Adrenal gland (tissue), 12 donors: ENCODE results near the gene GNB1L. TPM values are rescaled to one million over a fixed set of nuclear protein-coding genes. Genes with fewer than 3 reads are reported as not detected.

Experiments used
- DNase-seq, 7 donors: peaks; one replicate each; pipeline ENCODE4 v3.0.0-alpha.2; 2019 to 2020
- H3K27ac ChIP-seq, 5 donors: fragments of 200-600 bp; sonication (generic) in 4 of 5; 1 replicate in 3 of 5; 2 replicates in 2 of 5; pipeline versions ENCODE4 v1.5.1 to v1.8.0; 2016 to 2020; ENCODE audit warnings: mild to moderate bottlenecking in 1 of 5
- H3K27me3 ChIP-seq: fragments of 200-600 bp; 2 replicates; pipeline ENCODE4 v1.8.0; 2021
- H3K36me3 ChIP-seq, 2 donors: fragments of 200-600 bp; replicated peaks in 1 of 2; 1 replicate in 1 of 2; 2 replicates in 1 of 2; pipeline versions ENCODE4 v1.5.1 to v1.8.0; 2018 to 2022
- H3K4me1 ChIP-seq, 2 donors: fragments of 200-600 bp; replicated peaks in 1 of 2; 1 replicate in 1 of 2; 2 replicates in 1 of 2; pipeline versions ENCODE4 v1.5.1 to v1.8.0; 2018 to 2021
- H3K4me3 ChIP-seq, 4 donors: fragments of 200-600 bp; sonication (generic) in 3 of 4; one replicate each; pipeline ENCODE4 v1.5.1; 2016 to 2018
- H3K9me3 ChIP-seq, 3 donors: fragments of 200-600 bp; sonication (generic) in 1 of 3; replicated peaks in 1 of 3; 1 replicate in 2 of 3; 2 replicates in 1 of 3; pipeline versions ENCODE4 v1.5.1 to v1.8.0; 2016 to 2021
- CTCF ChIP-seq, 6 experiments: fragments of 450-650 bp in 4 of 6; fragments of 200-600 bp in 2 of 6; sonication (generic) in 1 of 6; IDR thresholded peaks; 1 replicate in 5 of 6; 2 replicates in 1 of 6; pipeline versions ENCODE4 v1.5.1 to v1.8.0; 2016 to 2021; ENCODE audit warnings: antibody characterized with exemption in 6 of 6, mild to moderate bottlenecking in 2 of 6, moderate library complexity in 1 of 6
- POLR2A ChIP-seq, 2 donors: fragments of 450-650 bp; IDR thresholded peaks; one replicate each; pipeline ENCODE4 v1.6.1; 2017; ENCODE audit warnings: antibody characterized with exemption in 2 of 2, mild to moderate bottlenecking in 2 of 2, moderate library complexity in 1 of 2
- WGBS, 4 donors: extraction: QIAGEN DNeasy Blood & Tissue Kit in 2 of 4; methylation state at CpG; one replicate each; pipeline versions ENCODE4 v1.1.5 to v1.1.7; 2013 to 2017; 5-methylcytosine and 5-hydroxymethylcytosine counted together
- intact Hi-C, 2 donors: fragments of 100-400 bp; cut with DNase I; formaldehyde crosslinking; loops; one replicate each; pipeline versions ENCODE4 v1.14.1 to v1.15.0; 2022 to 2023
- polyA plus RNA-seq, 3 donors: library from polyadenylated mRNA; stranded (reverse); fragments of 200-250 nt in 2 of 3; fragments of 350-450 nt in 1 of 3; fragmentation: Illumina TruSeq in 1 of 3; extraction: RNeasy Lipid Tissue Mini Kit (QIAGEN cat#74804) in 1 of 3; gene quantifications; one replicate each; pipeline ENCODE4 v1.2.3, GENCODE V29; 2013 to 2014
- total RNA-seq, 9 donors: library from RNA; depleted of rRNA in 4 of 9; stranded (reverse); fragments of >200 nt in 4 of 9; fragments of 120-200 nt in 1 of 9; fragmentation: NEBNext Ultra II Directional in 1 of 9; extraction: Animal tissue kit (Norgen Biotek cat#: 25700) in 1 of 9; gene quantifications; one replicate each; pipeline versions ENCODE4 v1.1.0 to v1.2.4, GENCODE V29; 2013 to 2023
- donor health status: healthy with polysubstance abuse.
- donor health status: Bipolar disorder and iron deficiency.
- donor health status: DM: yes; HTN: yes; CAD: no.
- donor health status: DM: no; HTN: no; CAD: no.
- donor health status: DM: no; HTN: no; CAD: no.
- donor health status: DM: yes; HTN: yes; CAD: no.

The GNB1L gene
- total and polyA plus RNA-seq, 12 donors, result 0.26 to 6.6 (median 4.2) TPM; not detected in 1

DNA sequence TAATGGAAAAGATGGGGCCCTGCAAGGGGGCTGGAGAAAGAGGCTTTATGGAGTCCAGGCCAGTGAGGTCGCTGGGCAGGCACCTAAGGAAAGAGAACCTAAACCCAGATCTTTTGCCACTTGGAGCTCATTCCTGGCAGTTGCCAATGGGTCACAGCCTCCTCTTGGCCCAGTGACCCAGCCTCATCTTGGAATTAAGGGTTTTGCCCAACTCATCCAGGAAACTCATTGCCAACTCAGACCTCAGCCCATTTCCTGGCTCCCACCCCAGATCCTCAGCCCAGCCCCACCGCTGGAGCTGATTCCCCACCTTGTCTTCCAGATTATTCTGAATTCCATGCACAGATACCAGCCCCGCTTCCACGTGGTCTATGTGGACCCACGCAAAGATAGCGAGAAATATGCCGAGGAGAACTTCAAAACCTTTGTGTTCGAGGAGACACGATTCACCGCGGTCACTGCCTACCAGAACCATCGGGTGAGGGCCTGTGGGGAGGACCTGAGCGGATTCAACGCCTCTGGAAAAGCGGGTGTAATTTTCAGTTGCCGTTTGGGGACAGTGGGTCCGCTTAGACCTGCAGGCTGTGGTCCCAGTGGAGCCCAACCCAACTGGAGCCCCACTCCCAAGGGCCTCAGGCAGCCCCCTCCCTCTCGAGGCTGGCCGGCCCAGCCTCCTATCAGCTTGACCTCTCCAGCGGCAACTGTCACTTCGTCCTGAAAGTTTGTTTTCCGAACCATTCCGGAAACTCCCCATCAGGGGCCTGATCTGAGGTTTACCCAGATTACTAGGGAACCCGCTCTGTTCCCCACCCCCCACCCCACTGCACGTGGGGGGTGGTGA, 89.8 kb downstream of the GNB1L start:
- DNase-seq, result no peak
- intact Hi-C loops, result no loop called here
- no peaks in the 10 kb centered on the region for H3K36me3 ChIP-seq
- H3K4me1 ChIP-seq, result peaks cover 6 to 11% of the 10 kb centered on the region in 2 donors
- TF ChIP-seq POLR2A (IDR thresholded peaks at IDR 0.05) (no peak), CTCF (IDR thresholded peaks at IDR 0.05) (no peak)
- H3K27me3 ChIP-seq, result peaks cover 81% of the 10 kb centered on the region
- no peak overlapping the region for H3K27ac ChIP-seq
- 70 to 82% (median 75%) methylated on average over 25 of the region's 25 CpGs for WGBS, 4 donors
- no peaks in the 10 kb centered on the region for H3K9me3 ChIP-seq
- no peak overlapping the region for H3K4me3 ChIP-seq

GRCh38 chr22:19764299-19764593, 90.4 kb downstream of the GNB1L start:
- Histone ChIP-seq H3K27me3 (peaks cover 81% of the 10 kb centered on the region), H3K4me3 (no peak overlapping the region), H3K27ac (no peak overlapping the region), H3K36me3 (no peaks in the 10 kb centered on the region), H3K4me1 (peaks cover 6 to 11% of the 10 kb centered on the region in 2 donors), H3K9me3 (no peaks in the 10 kb centered on the region)
- 74 to 88% (median 83%) methylated on average over 4 to 17 of the region's 17 CpGs for WGBS, 4 donors
- TF ChIP-seq CTCF (IDR thresholded peaks at IDR 0.05), result no peak
- intact Hi-C loops, result no loop called here
- DNase-seq, result no peak

DNA sequence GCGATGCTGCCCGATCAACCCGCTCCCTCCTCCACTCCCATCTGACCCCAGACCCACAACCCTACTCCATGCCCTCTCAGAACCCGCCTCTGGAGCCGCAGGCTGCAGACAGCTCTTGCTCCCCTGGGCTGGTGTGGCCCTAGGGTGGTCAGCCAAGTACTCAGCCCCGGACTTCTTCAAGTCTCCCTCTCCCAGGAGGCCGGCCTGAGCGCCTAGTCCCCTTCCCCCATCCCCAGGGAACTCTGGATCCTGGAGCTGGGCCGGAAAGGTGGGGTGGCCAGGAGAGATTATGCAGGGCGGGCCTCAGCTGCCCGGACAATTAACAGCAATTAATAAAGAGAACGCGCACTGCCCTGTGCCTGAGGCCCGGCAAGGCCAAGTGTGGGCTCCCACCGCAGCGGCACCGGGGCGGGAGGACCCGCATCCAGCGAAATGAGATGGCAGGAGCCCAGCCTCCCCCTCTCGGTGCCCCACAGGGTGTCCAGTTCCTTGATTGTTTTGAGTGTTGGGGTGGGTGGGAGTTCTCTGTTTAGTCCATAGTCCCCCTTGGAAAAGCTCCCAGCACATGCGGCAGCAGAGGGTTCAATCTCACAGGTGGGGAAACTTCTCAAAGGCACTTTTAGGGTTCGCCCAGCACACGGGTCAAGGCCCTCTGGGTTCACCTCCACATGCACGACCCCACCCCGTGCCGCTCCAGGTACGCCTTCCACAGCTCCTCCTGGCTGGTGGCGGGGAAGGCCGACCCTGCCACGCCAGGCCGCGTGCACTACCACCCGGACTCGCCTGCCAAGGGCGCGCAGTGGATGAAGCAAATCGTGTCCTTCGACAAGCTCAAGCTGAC, 91.0 kb downstream of the GNB1L start:
- Histone ChIP-seq H3K36me3 (no peaks in the 10 kb centered on the region), H3K27ac (no peak overlapping the region), H3K9me3 (no peaks in the 10 kb centered on the region), H3K4me1 (peaks cover 6 to 11% of the 10 kb centered on the region in 2 donors), H3K4me3 (no peak overlapping the region), H3K27me3 (peaks cover 81% of the 10 kb centered on the region)
- 74 to 86% (median 82%) methylated on average over 18 to 39 of the region's 39 CpGs for WGBS, 4 donors
- intact Hi-C loops, result no loop called here
- no peak for DNase-seq
- TF ChIP-seq CTCF (IDR thresholded peaks at IDR 0.05) (no peak), POLR2A (IDR thresholded peaks at IDR 0.05) (no peak)

GRCh38 chr22:19762568-19763457, 91.9 kb downstream of the GNB1L start:
- DNase-seq, result no peak
- intact Hi-C loops, result no loop called here
- Histone ChIP-seq H3K4me3 (no peak overlapping the region), H3K36me3 (no peaks in the 10 kb centered on the region), H3K9me3 (no peaks in the 10 kb centered on the region), H3K4me1 (peaks cover 6 to 11% of the 10 kb centered on the region in 2 donors), H3K27me3 (peaks cover 79% of the 10 kb centered on the region), H3K27ac (no peak overlapping the region)
- TF ChIP-seq POLR2A (IDR thresholded peaks at IDR 0.05), result no peak
- TF ChIP-seq CTCF (IDR thresholded peaks at IDR 0.05), result no peak
- 85 to 93% (median 91%) methylated on average over 17 to 34 of the region's 34 CpGs for WGBS, 4 donors
